ENCODE measurements around the gene RCOR1.
A peak's percentile ranks its signal among the peaks of the same experiment; 100 is the strongest.

The RCOR1 gene

GRCh38 chr14:102728501-102728900 lies 136.1 kb downstream of the RCOR1 start:
- DNase-seq: no peak

DNA sequence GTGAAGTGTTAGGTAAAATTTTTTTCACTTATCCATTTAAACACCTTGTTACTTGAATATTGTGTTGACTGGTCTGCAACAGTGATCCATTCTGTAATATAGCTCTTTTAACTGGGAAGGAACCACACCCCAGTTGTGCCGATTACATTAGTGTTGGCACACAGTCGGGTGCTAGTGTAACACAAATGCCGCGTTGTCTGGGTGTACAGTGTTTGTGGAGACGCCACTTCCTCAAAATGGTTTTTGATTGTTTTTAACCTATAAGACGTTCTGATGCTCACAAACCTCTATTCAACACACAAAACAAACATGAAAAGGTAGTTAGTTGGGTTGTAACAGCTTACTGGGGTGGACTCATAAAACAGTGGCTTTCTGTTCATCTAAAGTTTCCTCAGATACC lies 136.8 kb downstream of the RCOR1 start:
- DNase-seq: no peak

DNA sequence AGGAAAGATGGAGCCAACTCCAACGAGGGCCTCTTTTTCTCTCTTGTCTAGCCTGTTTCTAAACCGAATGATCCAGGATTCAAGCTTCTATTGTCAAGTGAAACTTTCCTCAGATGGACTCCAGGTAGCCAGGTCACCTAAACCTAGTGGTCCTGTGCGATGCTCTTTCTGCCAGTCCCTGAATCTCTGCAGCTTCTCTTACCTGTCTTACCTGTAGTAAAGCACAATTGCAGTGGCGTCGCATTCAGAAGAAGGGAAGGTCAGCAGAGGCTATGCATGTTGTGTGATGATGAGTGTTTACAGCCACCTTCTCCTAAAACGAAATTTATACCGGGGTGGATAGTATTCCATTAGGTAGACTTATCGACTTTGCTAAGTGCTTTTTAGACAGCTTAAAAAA lies 137.4 kb downstream of the RCOR1 start:
- no peak for DNase-seq

DNA sequence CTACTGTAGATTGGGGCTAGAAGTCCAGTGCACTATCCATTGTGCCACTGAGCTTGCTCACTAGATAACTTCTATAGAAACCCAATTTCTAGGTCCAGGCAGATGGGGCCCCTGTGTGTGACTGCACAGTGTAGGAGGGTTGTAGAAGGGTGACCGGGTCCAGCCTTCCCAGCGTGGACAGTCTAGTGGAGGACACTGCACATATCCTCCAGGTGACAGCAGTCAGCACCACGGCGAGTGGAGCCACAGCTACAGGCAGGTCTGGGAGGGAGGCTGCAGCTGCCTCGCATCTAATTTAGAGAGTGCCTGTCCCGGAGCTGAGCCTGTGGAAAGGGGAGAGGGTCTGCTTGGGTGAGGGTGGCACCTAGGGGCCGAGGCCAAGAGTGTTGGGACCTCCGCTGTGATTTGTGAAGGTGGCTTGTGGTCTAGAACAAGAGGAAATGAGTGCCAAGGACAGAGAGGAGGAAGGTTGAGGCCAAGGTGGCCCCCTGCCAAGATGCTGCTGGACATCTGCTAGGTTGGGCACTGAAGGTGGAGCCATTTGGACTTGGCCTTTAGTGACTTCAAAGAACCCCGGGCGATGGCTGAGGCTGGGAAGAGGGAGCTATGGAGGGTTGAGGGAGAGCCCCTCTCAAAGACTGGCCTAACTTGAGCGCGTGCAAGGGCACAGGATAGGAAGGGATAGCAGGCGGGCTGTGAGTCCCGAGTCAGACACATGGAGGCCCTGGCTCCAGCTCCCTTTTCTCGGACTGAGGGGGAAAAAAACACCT lies 138.8 kb downstream of the RCOR1 start:
- no peak for DNase-seq

DNA sequence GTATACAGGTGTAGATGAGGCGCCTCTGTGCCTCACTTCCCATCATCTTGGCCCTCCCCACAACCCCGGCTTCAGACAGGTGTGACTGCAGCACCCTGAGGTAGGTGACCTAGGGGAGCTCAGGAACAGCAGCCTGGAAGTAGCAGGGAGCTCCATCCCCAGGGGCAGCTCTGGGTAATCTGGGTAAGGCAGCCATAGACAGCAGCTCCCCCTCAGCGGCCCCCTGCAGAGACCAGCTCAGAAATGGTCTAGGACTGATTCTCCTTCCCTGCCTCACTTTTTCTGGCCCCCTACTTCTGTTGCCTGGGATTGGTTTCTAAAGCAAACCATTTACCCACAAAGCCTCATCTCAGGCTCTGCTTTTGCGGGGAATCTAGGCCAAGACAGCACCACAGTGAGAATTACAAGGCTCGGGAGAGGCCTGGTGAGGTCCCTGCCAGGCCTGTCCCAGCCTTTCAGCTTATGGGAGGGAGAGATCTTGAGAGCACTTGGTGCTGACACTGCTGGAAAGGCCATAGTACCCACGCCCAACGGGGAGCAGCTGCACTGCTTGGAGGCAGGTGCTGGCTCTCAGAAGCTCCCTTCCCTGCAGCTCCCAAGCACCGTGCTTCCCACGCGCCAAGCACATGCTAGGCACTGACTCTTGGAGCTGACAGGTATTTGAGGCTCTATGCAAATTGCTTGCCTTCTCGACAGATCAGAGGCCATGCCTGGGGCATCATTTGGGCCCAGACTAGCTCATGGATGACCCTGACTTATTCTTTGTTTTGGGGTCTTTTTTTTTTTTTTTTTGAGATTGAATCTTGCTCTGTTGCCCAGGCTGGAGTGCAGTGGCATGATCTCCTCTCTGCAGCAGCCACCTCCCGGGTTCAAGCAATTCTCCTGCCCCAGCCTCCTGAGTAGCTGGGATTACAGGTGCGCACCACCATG lies 139.7 kb downstream of the RCOR1 start:
- peak in 1 of 2 experiments; percentile 23 for DNase-seq

- DNase-seq: no peak
Measured at GRCh38 chr14:102732924-102733323, 140.5 kb downstream of the RCOR1 start.

GRCh38 chr14:102733326-102733725 lies 140.9 kb downstream of the RCOR1 start:
- no peak for DNase-seq

GRCh38 chr14:102734436-102734835 lies 142.0 kb downstream of the RCOR1 start:
- no peak for DNase-seq

DNA sequence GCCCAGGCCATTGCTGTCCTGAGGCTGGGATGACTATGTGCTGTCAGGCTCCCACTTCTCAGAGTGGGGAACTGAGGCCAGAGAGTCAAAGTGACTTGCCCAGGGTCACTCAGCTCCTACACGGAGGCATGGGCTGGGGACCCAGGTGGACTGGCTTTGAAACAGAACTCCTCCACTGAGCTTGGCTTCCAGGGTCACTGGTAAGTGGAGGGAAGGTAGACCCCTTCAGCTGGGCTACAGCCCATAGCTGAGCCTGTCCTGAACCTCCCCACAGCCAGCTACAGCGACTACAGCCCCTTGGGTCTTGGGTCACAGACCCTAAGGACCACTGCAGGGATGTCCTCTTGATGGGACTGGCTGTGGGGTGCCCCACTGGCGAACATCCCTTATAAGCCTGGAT lies 144.5 kb downstream of the RCOR1 start:
- DNase-seq: no peak

GRCh38 chr14:102737402-102738372 lies 145.2 kb downstream of the RCOR1 start:
- no peak for DNase-seq

GRCh38 chr14:102738373-102739189 lies 146.1 kb downstream of the RCOR1 start:
- DNase-seq: no peak

GRCh38 chr14:102739190-102739469 lies 146.7 kb downstream of the RCOR1 start:
- no peak for DNase-seq

DNA sequence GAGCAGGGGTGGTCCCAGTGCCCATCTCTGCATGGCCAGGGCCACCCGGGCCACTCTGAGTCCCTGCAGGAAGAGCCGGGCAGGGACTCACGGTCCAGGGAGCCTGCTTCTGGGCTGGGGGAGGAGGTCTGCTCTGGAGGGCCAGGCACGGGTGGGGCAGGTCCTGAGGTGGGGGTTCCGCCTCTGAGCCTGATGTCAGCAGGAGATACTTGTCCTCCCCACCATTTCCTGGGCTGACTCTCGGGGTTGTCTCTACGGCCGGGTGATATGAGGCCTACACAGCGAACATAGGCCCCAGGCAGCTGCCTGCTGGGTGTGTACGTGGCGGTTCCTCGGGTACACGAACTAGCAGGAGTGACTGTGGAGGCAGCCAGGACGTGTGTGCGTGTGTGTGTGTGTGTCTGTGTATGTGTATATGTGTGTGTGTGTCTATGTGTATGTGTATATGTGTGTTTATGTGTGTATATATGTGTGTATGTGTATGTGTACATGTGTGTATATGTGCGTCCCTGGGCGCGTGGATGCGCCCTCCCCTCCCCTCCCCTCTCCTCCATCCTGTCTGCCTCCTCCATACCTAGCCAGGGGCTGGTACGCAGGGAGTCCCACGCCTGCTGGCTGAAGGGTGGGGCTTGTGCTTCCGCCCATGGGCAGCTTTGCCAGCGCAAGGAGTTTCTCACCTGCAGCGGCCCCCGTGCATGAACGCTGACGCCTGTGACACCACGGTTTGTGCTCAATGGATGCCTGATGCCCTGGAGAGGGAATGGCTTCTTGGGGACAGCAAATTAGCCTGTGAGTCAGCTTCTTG lies 154.4 kb downstream of the RCOR1 start:
- DNase-seq: no peak

DNA sequence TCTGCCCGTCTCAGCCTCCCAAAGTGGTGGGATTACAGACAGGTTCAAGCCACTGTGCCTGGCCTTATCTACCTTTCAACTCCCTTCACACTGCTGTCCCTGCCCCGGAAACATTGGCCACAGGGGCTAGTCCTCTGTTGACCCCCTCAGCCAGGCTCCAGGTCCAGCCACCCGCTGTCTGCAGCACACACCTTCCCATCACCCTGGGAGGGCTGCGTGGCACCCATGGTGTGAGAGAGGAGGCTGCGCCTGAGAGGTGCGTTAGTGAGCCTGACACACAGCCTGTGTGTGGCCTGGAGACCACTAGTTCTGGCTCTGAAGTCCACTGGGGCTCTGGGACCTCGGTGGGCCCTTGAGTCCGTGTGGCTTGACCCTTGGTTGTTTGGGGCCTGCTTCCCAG lies 156.4 kb downstream of the RCOR1 start:
- no peak for DNase-seq

GRCh38 chr14:102749393-102750305 lies 157.2 kb downstream of the RCOR1 start:
- DNase-seq: peak; percentile 41 to 65

- DNase-seq: peak; percentile 52 to 89
Measured at GRCh38 chr14:102750376-102750775, 157.9 kb downstream of the RCOR1 start.

DNA sequence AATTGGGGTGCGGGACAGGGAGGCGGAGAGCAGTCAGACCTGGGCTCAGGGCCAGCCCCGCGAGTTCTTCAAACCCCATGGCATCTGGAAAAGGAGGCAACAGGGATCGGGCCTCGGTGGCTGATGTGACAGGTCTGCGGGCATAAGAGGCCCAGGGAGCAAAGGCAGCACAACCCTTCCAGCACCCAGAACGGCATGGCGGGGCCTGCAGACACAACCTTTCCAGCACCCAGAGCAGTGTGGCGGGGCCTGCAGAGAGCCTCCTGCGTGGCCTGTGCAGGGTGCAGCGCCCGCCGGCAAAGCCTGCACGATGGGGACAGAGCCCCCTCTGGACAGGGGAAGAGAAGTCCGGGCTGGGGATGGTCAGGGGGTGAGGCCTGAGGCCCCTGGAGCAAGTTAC lies 158.6 kb downstream of the RCOR1 start:
- DNase-seq: peak in 1 of 2 experiments; percentile 67

DNA sequence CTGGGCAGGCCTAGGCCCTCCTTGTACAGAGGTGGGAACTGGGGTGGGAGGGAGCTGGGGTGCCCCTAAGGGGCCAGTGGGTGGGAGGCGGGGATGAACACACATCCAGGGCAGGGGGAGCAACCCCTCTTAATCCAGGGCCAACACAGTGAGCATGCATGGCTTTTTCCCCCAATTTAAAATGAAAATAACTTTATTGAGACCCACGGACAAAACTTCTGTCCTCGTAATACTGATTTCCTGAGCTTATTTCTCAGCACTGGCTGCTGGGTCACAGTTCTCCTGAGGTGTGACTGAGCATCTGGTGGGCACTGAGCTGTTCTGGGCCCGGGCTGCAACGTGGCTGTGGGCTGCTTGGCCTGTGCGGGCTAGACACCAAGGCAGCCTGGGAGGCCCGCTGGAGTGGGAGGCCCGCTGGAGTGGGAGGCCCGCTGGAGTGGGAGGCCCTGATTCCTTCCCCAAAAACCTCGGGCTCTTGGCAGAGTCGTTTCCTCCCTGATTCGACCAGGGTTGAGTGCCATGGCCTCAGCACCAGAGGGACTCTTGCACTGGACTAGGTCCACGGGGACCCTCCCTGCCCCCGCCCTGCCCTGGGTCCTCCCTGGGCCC lies 159.9 kb downstream of the RCOR1 start:
- no peak for DNase-seq

DNA sequence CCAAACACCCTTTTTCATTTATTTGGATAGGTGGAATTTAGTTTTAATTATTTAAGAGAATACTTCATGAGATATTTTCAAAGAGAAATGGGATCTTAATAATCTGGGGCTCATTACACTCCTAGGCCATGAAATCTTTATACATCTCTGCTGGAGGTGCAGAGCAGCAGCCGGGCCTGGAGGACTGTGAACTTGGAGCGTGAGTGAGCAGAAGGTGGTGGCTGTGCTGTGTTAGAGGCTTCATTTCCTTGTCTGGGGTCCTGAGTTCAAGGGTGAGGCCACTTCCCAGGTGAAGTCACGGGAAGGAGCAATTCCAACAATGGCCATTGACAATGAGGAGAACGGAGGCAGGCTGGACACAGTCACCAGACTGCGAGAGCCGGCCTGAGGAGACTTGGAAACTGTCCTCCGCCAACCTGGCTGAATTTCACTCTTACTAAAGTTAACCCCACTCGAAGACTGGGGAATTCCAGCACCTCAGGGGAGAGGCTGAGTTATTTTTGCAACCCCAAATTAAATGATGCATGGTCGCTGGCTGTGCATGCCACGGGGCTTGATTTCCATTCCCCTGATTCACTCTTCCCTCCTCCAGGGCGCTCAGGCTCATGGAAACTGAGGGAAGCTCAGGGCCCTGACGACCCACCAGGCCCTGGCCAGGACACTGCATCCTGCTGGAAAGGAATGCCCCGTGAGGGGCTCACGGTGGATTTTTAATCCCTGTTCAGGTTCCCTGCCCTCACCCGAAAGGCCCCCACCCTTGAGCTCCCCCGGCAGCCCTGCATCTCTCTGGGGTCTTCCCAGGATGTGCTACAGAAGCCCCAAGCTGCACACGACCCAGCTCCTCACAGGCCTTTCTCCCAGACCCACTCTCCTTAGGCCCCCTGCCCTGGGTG lies 162.2 kb downstream of the RCOR1 start:
- DNase-seq: no peak

All from NCI-H524 (cell line).